Ishikawa (cell line): ENCODE results near the gene MAPRE3.
A peak's percentile ranks its signal among the peaks of the same experiment; 100 is the strongest.

ENCODE experiments used
- CEBPB ChIP-seq: IDR thresholded peaks from 2 replicates; pipeline ENCODE4 v1.6.1; 2012
- CREB1 ChIP-seq: IDR thresholded peaks from 2 replicates; pipeline ENCODE4 v1.6.1; 2012; ENCODE audit warnings: low read depth
- EP300 ChIP-seq: IDR thresholded peaks from 2 replicates; pipeline ENCODE4 v1.6.1; 2012; ENCODE audit warnings: borderline replicate concordance
- MAX ChIP-seq: IDR thresholded peaks from 2 replicates; pipeline ENCODE4 v1.6.1; 2012
- RAD21 ChIP-seq: IDR thresholded peaks from 2 replicates; pipeline ENCODE4 v1.6.1; 2012; ENCODE audit warnings: low read depth

DNA sequence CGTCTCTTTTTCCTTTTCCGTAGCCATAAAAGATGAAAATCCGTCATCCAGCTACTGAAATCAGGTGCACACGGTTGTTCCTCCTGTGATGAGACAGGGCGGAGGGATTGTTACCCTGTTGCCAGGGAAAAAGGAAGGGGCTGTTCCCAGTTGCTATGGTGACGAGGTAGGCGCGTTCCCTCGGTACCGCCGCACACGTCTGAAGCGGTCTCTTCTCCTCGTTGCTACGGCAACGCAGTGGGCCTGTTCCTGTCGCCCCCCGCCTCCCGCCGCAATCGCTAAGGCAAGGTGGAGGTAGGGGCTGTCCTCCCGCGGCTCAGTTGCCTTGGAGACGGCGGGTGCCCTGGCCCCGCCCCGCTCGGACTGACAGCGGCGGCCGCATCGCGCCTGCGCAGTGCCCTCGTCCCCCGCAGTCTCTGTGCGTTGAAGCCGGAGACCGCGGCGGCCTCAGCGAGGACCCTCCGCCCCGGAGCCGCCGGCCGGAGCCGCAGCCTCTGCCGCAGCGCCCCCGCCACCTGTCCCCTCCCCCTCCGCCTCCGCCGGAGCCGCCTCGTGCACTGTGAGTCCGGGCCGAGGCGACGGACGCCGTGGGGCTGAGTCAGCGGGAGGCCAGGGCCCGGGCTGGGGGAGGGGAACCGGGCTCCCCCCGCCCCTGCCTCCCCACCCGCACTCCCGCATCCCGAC is at the start of gene MAPRE3:
- TF ChIP-seq CEBPB (no peak), MAX (0 out of 2 replicates have a peak, but pooled peaks have one; percentile 47), CREB1 (no peak), EP300 (no peak), RAD21 (no peak)
